Caco-2 (cell line): ENCODE data around the gene SH2D6. TPM values are rescaled to one million over a fixed set of nuclear protein-coding genes. Genes with fewer than 3 reads are reported as not detected.
A peak's percentile ranks its signal among the peaks of the same experiment; 100 is the strongest.

Experiments used
- BruUV-seq: library from RNA; stranded (reverse); fragments of 400-500 nt; replicated peaks from 2 replicates; lab custom pipeline; 2021; lab: Mats Ljungman, UMichigan
- CTCF ChIA-PET: fragments of 300-600 bp; sonication (Branson Sonifier 250); formaldehyde crosslinking; loops from one replicate; lab custom pipeline; 2022; ENCODE audit warnings: antibody characterized with exemption; lab: Charles Lee
- POLR2A ChIA-PET: fragments of 300-600 bp; sonication (Branson Sonifier 250); formaldehyde crosslinking; loops from one replicate; lab custom pipeline; 2022; ENCODE audit warnings: antibody characterized with exemption; lab: Charles Lee
- DNase-seq, 2 experiments: peaks; one replicate each; pipeline versions ENCODE4 v3.0.0 to v3.0.0-alpha.2; 2020 to 2022
- H3K27me3 ChIP-seq: replicated peaks from 2 replicates; pipeline ENCODE4 v1.6.0; 2011; ENCODE audit warnings: low read length; ENCODE audit not compliant: control insufficient read depth, insufficient read depth
- H3K36me3 ChIP-seq: 2 replicates; pipeline ENCODE4 v1.5.1; 2011; ENCODE audit warnings: low read length; ENCODE audit not compliant: control insufficient read depth, insufficient read depth
- H3K4me1 ChIP-seq: fragments of 250-450 bp; sonication (Bioruptor Pico); 2 replicates; pipeline ENCODE4 v1.5.1; 2020; ENCODE audit warnings: mild to moderate bottlenecking
- H3K4me3 ChIP-seq: 2 replicates; pipeline ENCODE4 v1.5.1; 2011; ENCODE audit warnings: low read depth, mild to moderate bottlenecking, control low read depth, low read length
- H3K9me3 ChIP-seq: fragments of 250-450 bp; sonication (Bioruptor Pico); 2 replicates; pipeline ENCODE4 v1.5.1; 2020; ENCODE audit warnings: mild to moderate bottlenecking, moderate library complexity
- H3K27ac Mint-ChIP-seq: one replicate; pipeline ENCODE4 v1.8.0; 2022; ENCODE audit warnings: mixed read lengths; ENCODE audit not compliant: unreplicated experiment
- H3K27me3 Mint-ChIP-seq: one replicate; pipeline ENCODE4 v1.8.0; 2022; ENCODE audit warnings: mixed read lengths; ENCODE audit not compliant: insufficient read depth, unreplicated experiment
- H3K36me3 Mint-ChIP-seq: one replicate; pipeline ENCODE4 v1.8.0; 2022; ENCODE audit warnings: mild to moderate bottlenecking, mixed read lengths; ENCODE audit not compliant: insufficient read depth, unreplicated experiment
- H3K4me1 Mint-ChIP-seq: one replicate; pipeline ENCODE4 v1.8.0; 2022; ENCODE audit warnings: low read depth, mixed read lengths; ENCODE audit not compliant: unreplicated experiment
- H3K4me3 Mint-ChIP-seq: one replicate; pipeline ENCODE4 v1.8.0; 2022; ENCODE audit warnings: mild to moderate bottlenecking, moderate library complexity, mixed read lengths; ENCODE audit not compliant: unreplicated experiment
- H3K9me3 Mint-ChIP-seq: one replicate; pipeline ENCODE4 v1.8.0; 2022; ENCODE audit warnings: mixed read lengths; ENCODE audit not compliant: unreplicated experiment
- CTCF ChIP-seq, 2 experiments: fragments of 200-600 bp in 1 of 2; IDR thresholded peaks; 1 replicate in 1 of 2; 2 replicates in 1 of 2; pipeline versions ENCODE4 v1.5.1 to v1.8.0; 2011 to 2022; ENCODE audit warnings: antibody characterized with exemption in 1 of 2, control low read depth in 1 of 2, inconsistent platforms in 1 of 2, low read depth in 1 of 2, low read length in 1 of 2, mild to moderate bottlenecking in 1 of 2, moderate library complexity in 1 of 2; ENCODE audit not compliant: insufficient read depth in 1 of 2, severe bottlenecking in 1 of 2, unreplicated experiment in 1 of 2
- intact Hi-C: fragments of 100-400 bp; cut with micrococcal nuclease; formaldehyde crosslinking; loops from one replicate; pipeline ENCODE4 v1.10.0; 2022; ENCODE audit not compliant: unreplicated experiment
- total RNA-seq: library from RNA; stranded (reverse); gene quantifications from 2 replicates; pipeline ENCODE4 v1.2.3, GENCODE V29; 2022

The SH2D6 gene
- total RNA-seq, 1 experiment from 2014 or later: 0.88 TPM

DNA sequence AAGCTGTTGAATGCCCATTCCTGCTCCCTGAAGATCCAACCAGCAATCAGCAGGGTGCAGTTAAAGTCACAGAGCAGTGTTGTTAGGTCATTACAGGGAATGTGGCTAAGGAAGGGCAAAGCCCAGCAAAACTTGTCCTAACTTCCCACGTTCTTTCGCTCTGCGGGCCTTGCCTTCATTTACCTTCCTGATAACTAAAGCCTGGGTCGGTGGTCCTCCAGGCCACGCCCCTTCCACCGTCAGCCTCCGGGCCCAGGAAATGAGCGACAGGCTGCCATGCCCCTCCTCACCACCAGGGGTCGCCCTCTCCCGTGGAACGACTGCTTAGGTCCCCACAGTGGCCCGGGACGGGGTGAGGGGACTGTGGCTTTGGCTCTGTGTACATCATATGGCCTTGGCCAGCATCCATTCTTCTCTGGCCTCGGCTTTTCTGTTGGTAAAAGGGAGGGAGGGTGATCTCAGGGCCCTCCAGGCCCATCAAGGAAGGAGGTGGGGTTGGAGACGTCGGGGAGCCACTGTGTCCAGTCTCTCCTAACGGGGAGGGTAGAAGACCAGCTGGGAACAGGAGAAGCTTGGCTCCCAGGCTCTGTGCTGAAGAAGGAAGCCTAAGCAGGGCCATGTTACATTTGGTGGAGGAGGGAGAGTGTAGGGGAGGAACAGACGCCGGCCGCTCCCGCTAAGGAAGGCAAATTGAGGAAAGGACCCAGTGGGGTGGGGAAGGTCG, 2.2 kb downstream of the SH2D6 start:
- TSS peak; percentile 85 for BruUV-seq
- Mint-ChIP-seq H3K4me3 (peak overlapping the region; percentile 69), H3K4me1 (peaks cover 36% of the 10 kb centered on the region), H3K27ac (peak overlapping the region; percentile 80), H3K27me3 (no peaks in the 10 kb centered on the region), H3K9me3 (no peaks in the 10 kb centered on the region), H3K36me3 (peaks cover 12% of the 10 kb centered on the region)
- peak; percentile 90 to 96 for DNase-seq
- CTCF ChIA-PET: interaction anchor here (0.6 to 5.3 kb wide), 10 partner anchors 38 to 205 kb away, joined by 3 to 67 read pairs (median 6); partner anchors contain the start of genes ELMOD3, MAT2A and RNF181
- intact Hi-C loops: loop anchor here (1.0 to 2.0 kb wide), 9 partner anchors 18 to 191 kb away; partner anchors contain the start of genes ELMOD3, RETSAT and TMEM150A
- H3K36me3 ChIP-seq: no peaks in the 10 kb centered on the region
- TF ChIP-seq CTCF (IDR thresholded peaks at IDR 0.05; ENCODE audit: insufficient read depth in 1 of 2, low read depth in 1 of 2, low read length in 1 of 2, severe bottlenecking in 1 of 2, unreplicated experiment in 1 of 2): peak; percentile 99 to 100
- no peaks in the 10 kb centered on the region for H3K27me3 ChIP-seq
- POLR2A ChIA-PET: interaction anchor here (0.5 to 4.5 kb wide), 9 partner anchors 11 to 157 kb away, joined by 3 to 73 read pairs (median 4); partner anchors contain the start of genes MAT2A and VAMP8
- H3K9me3 ChIP-seq: no peaks in the 10 kb centered on the region
- H3K4me1 ChIP-seq: peaks cover 47% of the 10 kb centered on the region
- no peak overlapping the region for H3K4me3 ChIP-seq

DNA sequence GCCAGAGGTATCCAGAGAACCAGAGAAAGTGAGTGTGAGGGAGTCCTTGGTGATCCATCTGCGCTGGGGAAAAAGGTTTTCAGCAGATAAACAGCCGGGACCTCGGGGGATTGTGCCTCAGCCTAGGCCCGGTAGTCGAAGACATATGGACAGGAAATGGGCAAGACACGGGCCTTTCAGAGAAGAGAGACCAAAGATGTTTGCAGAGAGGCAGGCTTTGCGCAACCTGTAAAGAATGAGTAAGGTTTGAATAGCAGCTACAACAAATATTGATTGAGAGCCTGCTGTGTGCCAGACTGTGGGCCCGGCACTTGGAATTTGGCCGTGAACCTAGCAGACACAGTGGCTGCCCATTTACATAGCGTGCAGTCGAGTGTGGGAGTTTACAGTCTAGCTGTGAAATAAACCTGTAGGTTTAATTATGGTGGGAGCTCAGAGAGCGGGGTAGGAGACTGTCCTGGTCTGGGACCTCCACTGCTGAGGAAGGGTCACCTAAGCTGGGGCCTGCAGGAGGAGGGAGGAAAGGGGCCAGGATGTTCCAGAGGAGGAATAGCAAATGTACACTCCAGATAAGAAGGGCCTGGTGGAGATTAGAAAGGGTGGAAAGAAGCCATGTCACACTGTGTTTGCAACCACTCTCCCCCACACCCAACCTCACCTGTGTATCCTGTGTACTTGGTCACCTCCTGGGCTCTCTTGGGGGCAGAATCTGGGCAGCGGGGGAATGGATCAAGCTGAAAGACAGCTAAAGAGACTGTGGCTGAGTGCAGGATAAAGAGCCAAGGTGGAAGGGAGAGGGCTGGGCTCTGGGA, 3.0 kb downstream of the SH2D6 start:
- Histone ChIP-seq H3K27me3 (no peaks in the 10 kb centered on the region), H3K9me3 (no peaks in the 10 kb centered on the region), H3K4me1 (peaks cover 47% of the 10 kb centered on the region), H3K4me3 (no peak overlapping the region), H3K36me3 (no peaks in the 10 kb centered on the region)
- ChIA-PET CTCF (interaction anchor here (0.6 to 5.3 kb wide), 12 partner anchors 39 to 205 kb away, joined by 3 to 67 read pairs (median 4); partner anchors contain the start of genes ELMOD3, MAT2A and RNF181), POLR2A (interaction anchor here (0.5 to 4.5 kb wide), 11 partner anchors 10 to 156 kb away, joined by 3 to 73 read pairs (median 4); partner anchors contain the start of genes GGCX, MAT2A and VAMP8)
- H3K27ac Mint-ChIP-seq: peak overlapping the region; percentile 80
- no peak for TF ChIP-seq CTCF (IDR thresholded peaks at IDR 0.05; ENCODE audit: insufficient read depth in 1 of 2, low read depth in 1 of 2, low read length in 1 of 2, severe bottlenecking in 1 of 2, unreplicated experiment in 1 of 2)
- H3K4me1 Mint-ChIP-seq: peaks cover 36% of the 10 kb centered on the region
- no peaks in the 10 kb centered on the region for H3K27me3 Mint-ChIP-seq
- no peaks in the 10 kb centered on the region for H3K9me3 Mint-ChIP-seq
- peak overlapping the region; percentile 69 for H3K4me3 Mint-ChIP-seq
- peak; percentile 85 to 87 for DNase-seq
- BruUV-seq: no TSS peak
- intact Hi-C loops: loop anchor here (1.0 to 2.0 kb wide), 8 partner anchors 17 to 190 kb away; partner anchors contain the start of genes ELMOD3, RETSAT and TMEM150A
- H3K36me3 Mint-ChIP-seq: peaks cover 12% of the 10 kb centered on the region

GRCh38 chr2:85422072-85422457, 3.6 kb downstream of the SH2D6 start:
- CTCF ChIA-PET: interaction anchor here (0.8 to 5.3 kb wide), 6 partner anchors 67 to 130 kb away, joined by 3 to 67 read pairs (median 5); partner anchors contain the start of genes ELMOD3 and MAT2A
- H3K4me1 ChIP-seq: peaks cover 47% of the 10 kb centered on the region
- BruUV-seq: no TSS peak
- Mint-ChIP-seq H3K4me3 (peak overlapping the region; percentile 69), H3K9me3 (no peaks in the 10 kb centered on the region), H3K36me3 (peaks cover 12% of the 10 kb centered on the region), H3K4me1 (peaks cover 36% of the 10 kb centered on the region), H3K27me3 (no peaks in the 10 kb centered on the region), H3K27ac (peak overlapping the region; percentile 80)
- H3K9me3 ChIP-seq: no peaks in the 10 kb centered on the region
- DNase-seq: no peak
- H3K27me3 ChIP-seq: no peaks in the 10 kb centered on the region
- TF ChIP-seq CTCF (IDR thresholded peaks at IDR 0.05; ENCODE audit: insufficient read depth in 1 of 2, low read depth in 1 of 2, low read length in 1 of 2, severe bottlenecking in 1 of 2, unreplicated experiment in 1 of 2): no peak
- intact Hi-C loops: no loop called here
- H3K4me3 ChIP-seq: no peak overlapping the region
- POLR2A ChIA-PET: interaction anchor here (0.5 to 4.5 kb wide), 5 partner anchors 17 to 139 kb away, joined by 3 to 73 read pairs (median 4); partner anchors contain the start of genes GGCX and MAT2A
- no peaks in the 10 kb centered on the region for H3K36me3 ChIP-seq
